ENCODE data around the gene SLC8A2.
"Not testable (repeated sequence)": the region's sequence is repeated elsewhere in the genome, so short reads cannot be mapped to it uniquely, and the experiment has no call there.

The SLC8A2 gene

DNA sequence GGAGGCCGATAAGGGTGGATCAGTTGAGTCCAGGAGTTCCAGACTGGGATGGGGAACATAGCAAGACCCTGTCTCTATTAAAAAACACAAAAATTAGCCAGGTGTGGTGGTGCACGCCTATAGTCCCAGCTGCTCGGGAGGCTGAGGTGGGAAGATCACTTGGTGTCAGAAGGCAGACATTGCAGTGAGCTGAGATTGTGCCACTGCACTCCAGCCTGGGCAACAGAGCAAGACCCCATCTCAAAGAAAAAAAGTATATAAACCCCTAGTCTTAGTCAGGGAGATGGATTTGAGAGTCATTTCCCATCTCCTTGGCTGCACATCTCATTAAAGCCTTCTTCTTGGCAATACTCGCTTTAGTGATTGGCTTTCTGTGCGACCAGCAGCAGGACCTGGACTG lies 87.8 kb downstream of the SLC8A2 start:
- not testable (repeated sequence) for DNase-seq (ENCODE audit: low read depth in 2 of 3, low spot score in 2 of 3)

DNA sequence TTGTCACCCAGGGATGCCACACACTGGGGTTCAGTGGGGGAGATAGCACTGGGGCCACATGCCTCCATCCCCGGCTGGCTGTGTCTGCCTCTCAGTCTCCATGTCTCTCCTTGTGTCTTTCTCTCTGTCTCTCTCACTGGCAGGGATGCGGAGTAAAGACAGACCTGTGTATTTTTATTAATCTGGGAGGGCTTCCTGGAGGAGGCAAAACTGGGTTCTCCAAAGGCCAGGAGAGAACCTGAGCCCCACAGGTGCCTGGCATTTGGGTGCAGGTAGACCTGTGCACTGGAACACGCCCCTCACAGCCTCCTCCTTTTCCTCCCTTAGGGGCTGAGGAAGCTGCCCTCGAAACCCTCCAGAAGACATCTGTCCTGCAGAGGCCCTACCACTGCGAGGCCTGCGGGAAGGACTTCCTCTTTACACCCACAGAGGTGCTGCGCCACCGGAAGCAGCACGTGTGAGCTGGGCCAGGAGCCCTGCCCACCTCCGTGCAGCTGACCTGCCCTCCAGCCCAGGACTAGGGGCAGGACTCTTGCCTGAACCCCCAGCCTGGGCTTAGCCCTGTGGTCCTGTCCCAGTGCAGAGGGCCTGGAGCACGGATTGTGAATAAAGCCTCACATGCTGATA lies 89.9 kb downstream of the SLC8A2 start:
- no peak for DNase-seq (ENCODE audit: low read depth in 2 of 3, low spot score in 2 of 3)

DNA sequence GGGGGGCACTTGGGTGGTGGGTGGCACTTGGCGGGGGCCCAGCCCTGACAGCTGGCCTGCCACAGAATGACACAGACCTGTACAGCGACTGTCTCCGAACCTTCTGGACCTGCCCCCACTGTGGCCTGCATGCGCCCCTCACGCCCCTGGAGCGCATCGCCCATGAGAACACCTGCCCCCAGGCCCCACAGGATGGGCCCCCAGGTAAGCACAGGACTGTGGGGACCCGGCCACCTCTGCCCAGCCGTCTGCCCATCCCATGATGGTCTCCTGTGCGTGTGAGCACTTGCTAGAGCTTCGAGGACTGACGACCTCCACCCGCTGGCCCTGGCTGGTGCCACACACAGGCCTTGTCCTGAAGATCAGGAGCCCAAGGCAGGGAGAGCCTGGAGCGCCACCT lies 90.6 kb downstream of the SLC8A2 start:
- no peak for DNase-seq (ENCODE audit: low read depth in 2 of 3, low spot score in 2 of 3)

DNA sequence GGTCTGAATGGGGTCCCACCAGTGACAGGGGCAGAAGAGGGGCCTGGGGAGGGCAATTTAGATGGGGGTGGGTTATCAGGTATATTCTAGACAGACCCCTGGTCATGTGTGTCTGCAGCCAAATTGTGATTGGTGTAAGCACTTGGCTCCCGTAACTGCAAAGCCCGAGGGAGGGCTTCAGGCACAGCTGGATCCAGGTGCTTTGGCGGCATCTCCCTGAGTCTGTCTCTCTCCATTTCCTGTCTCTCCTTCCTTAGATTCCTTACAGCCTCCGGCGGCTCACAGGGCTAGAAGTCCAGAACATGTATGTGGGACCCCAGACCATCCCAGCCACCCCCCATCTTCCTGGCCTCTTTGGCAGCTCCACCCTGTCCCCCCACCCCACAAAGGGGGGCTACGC lies 91.1 kb downstream of the SLC8A2 start:
- no peak for DNase-seq (ENCODE audit: low read depth in 2 of 3, low spot score in 2 of 3)

DNA sequence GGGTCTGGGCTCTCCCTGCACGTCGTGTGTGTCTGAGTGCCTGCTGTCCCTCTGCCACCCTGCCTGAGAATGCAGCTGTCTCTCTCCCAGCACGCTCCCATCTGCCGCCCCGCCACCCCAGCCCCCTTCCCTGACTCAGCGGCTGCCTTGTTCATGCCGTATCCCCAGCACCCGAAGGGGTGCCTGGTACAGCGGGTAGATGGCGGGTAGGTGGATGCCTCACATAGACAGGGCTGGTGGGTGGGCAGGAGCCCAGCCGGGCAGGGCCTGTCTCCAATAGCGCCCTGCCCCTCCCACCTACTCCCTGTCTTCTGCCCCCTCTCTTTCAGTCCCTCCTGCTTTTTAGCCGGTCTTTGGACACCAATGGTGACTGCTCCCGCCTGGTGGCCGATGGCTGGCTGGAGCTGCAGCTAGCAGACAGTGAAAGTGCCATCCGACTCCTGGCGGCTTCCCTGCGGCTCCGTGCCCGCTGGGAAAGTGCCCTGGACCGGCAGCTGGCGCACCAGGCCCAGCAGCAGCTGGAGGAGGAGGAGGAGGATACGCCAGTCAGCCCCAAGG lies 92.2 kb downstream of the SLC8A2 start:
- DNase-seq (ENCODE audit: low read depth in 2 of 3, low spot score in 2 of 3), result no peak

DNA sequence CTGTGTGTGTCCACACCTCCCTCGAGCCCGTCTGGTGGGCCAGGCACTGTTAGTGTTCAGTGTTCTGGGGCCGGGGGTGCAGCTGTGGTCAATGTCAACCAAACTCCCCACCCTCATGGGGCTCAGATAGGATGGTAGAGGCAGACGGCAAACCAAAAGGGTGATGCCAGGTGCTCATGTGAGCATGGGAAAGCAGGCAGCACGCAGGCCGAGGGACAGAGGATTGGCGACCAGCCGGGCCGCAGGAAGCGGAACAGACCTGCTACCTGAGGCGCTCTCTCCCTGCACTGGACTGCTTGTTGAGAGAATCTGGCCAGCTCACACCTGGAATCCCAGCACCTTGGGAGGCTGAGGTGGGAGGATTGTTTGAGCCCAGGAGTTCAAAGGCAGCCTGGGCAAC lies 93.4 kb downstream of the SLC8A2 start:
- DNase-seq (ENCODE audit: low read depth in 2 of 3, low spot score in 2 of 3), result no peak
